Inflammatory macrophage treated with lipopolysaccharide for 1 hour (primary cell): ENCODE measurements around the gene RPS14.
"Not testable (repeated sequence)": the region's sequence is repeated elsewhere in the genome, so short reads cannot be mapped to it uniquely, and the experiment has no call there.

Experiments used
- DNase-seq, 2 donors: peaks; one replicate each; pipeline ENCODE4 v3.0.0-alpha.2; 2020 to 2022

Gene RPS14

DNA sequence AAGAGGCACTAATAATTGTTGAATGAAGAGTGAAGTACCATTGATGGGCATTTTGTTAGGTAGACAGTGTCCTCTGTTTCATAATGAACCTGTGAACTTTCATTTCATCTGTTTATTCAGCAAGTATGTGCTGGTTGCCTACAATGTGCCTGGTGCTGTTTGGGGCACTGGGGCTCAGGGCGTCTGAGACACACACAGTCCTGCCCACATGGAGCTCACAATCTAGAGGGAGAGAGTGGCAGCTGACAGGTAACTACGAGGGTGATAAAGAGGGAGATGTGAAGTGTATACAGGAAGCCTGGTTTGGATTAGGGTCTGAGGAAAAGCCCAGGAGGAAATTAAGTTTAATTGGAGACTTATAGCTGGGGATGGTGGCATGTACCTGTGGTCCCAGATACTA is 29.9 kb upstream of the RPS14 start:
- no peak for DNase-seq

DNA sequence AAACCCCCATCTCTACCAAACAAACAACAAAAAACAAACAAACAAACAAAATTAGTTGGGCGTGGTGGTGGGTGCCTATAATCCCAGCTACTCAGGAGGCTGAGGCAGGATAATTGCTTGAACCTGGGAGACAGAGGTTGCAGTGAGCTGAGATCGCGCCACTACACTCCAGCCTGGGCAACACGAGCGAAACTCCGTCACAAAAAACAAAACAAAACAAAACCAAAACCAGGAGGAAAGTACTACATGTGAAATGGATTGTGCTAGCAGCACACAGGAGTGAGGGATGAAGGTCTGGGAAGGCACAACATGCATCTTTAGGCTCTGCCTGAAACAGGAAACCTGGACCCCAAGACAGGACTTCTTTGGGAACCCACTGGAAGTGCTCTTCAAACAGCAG is 27.0 kb upstream of the RPS14 start:
- DNase-seq: not testable (repeated sequence)

DNA sequence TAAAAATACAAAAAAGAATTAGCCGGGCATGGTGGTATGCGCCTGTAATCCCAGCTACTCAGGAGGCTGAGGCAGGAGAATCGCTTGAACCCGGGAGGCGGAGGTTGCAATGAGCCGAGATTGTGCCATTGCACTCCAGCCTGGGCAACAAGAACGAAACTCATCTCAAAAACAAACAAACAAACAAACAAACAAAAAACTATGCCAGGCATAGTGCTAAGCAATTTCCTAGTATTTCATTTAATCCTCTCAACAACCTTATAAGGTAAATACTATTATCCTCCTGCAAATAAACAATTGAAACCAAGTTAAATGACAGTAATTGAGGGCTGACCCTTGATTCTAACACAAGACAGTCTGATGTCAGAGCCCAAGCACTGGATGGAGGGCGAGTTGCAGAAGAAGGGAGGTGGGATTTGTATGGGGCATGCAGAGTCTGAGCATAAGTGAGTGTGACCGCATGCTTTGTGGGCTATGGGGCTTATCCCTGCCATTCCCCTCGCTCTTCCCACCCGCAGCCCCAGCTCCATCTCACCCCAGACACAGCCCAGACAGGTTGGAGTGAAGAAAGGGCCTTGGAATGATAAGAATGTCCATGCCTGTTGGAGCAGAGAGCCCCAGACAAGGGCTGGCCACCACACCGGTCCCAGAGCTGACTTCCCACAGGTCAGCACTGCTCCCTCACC is 24.3 kb upstream of the RPS14 start:
- DNase-seq: no peak

DNA sequence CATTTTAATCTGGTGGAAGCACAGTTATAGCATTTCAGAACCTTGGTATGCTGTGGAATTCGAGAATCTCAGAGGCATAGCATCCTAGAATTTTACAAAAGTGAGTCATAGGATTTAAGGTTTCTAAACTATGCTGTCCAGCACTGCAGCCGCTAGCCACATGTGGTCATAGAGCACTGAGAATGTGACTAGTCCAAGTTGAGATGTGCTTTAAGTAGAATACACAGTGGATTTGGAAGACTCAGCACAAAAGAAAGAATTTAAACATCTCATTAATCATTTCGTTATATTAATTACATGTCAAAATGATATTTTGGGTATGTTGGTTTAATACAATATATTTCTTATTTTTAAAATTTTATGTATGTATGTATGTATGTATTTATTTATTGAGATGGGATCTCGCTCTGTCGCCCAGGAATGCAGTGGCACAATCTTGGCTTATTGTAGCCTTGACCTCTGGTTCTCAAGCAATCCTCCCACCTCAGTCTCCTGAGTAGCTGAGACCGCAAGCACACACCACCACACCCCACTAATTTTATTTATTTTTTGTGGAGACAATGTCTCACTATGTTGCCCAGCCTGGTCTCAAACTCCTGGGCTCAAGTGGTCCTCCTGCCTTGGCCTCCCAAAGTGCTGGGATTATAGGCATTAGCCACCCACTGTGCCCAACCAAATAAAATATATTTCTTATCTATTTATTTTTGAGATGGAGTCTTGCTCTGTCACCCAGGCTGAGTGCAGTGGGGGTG is 20.4 kb upstream of the RPS14 start:
- DNase-seq: no peak

DNA sequence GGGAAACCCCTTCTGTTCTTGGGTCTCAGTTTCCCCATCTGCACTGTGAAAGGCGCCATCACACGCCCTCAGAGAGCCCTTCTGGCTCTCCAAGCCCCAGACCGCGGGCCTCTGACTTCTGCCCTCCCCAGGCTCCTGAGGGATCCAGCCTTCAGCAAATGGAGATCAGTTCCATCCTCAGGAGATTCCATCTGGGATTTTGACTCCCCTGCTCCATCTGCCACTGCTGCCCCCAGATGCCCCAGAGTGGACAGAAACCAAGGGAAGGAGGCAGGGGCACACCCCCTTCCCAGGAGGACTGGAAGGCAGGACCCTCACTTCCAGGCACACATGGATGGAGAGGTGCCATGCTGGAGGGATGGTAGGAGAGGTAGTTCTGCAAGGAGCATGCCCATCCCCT is 18.7 kb upstream of the RPS14 start:
- DNase-seq: no peak

DNA sequence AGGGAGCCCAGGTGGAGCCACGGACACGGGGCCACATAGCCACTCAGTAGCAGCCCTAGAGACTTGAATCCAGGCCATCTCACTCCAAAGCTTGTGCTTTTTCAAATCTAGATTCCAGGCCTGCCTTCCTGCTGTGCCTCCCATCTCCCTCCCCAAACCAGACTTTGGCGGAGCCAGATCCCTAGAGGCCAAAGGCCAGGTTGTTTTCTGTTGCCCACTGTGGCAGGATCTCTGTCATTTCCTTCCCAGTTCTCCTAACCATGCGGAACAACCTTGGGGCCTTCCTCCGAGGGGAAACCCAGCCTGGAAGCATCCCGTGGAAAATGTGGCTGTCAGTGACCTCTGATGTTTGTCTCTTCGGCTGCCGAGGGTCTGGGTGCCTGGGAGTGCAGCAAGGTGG is 16.4 kb upstream of the RPS14 start:
- DNase-seq: no peak

DNA sequence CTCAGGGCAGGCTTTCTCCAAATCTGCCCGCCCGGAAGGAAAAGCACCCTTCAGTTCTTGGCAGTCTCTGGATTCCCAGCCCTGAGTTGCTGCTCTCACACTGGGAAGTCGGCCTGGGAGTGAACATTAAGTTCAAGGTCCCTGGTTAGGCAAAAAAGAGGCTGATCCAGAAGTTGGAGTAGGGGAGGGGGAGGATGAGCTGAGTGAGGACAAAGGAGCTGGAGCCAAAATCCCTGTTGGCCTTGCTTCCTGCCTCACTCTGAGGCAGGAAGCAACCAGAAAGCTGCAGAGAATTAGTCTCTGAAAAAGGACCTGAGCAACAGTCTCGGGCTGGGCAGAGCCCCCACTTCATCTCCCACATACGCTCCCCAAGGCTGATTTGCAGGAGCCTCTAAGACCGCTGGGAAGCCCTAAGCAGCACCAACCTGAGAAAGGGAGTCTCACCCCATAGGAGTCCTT is 15.0 kb upstream of the RPS14 start:
- no peak for DNase-seq

DNA sequence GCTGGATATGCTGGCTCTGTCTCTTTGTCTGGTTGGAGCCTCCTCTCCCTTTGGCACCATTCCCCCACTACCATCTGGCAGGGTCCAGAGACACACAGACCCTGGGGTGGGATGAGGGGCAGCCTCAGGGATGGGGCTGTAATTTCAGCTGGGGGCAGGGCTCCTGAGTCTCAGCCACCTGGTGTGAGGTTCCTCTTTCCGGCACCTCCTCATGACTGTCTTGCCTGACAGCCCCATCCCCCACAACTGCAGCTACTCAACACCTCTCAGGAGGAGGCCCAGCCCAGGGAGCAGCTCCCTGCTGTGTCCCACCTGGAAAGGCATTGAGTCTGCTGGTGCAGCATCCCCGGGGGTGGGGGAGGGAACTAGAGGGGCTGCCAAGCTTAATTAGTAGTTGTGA is 11.7 kb upstream of the RPS14 start:
- DNase-seq: no peak

DNA sequence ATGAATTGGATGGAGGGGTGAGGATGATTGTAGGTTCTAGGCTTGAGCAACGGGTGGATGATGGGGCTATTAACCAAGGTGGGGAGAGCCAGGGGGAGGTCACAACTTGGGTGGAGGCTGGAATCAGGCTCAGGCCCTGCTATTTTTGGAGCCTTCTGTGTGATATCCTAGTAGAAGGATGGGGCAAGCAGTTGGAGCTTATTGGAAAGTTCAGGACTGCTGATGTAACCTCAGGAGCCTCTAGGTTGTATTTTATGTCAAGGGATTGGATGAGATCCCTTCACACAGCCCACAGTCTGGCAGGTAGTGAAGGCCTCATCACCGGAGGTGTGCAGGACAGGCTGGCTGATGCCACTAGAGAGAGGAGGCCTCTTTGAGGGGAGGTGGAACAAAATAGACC is 11.2 kb upstream of the RPS14 start:
- DNase-seq: no peak

DNA sequence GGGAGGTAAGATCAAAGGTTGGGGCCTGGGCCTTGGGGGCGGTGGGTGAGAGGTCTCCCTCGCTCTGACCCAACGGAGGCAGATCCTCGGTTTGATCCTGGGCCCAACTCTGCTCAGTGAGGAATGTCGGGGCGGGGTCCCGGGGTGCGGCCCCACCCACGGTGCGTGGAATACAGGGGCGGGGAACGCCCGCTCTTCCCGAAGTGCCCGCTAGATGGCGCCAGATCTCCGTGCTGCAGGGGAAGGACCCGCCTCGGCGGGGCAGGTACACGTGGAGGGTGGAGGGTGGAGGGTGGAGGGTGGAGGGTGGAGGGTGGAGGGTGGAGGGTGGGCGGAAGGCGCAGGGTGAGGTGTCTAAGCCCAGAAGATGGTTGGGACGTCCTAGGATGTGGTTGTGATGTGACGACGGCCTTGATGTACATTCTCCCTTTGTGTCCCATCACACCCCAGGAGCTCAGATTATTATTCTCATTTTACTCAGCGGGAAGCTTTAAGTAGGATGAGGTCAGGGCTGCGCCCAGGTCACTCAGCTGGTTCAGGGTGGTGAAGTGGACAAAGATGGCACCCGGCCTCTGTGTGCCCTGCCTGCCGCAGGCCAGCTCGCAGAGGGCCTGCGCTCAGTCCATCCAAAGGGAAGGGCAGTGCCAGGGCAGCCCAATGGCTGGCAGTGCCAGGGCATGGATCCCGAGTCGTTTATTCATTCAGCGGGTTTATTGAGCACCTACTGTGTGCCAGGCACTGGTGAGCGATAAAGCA is 9.4 kb upstream of the RPS14 start:
- peak; percentile 32 to 93 for DNase-seq

DNA sequence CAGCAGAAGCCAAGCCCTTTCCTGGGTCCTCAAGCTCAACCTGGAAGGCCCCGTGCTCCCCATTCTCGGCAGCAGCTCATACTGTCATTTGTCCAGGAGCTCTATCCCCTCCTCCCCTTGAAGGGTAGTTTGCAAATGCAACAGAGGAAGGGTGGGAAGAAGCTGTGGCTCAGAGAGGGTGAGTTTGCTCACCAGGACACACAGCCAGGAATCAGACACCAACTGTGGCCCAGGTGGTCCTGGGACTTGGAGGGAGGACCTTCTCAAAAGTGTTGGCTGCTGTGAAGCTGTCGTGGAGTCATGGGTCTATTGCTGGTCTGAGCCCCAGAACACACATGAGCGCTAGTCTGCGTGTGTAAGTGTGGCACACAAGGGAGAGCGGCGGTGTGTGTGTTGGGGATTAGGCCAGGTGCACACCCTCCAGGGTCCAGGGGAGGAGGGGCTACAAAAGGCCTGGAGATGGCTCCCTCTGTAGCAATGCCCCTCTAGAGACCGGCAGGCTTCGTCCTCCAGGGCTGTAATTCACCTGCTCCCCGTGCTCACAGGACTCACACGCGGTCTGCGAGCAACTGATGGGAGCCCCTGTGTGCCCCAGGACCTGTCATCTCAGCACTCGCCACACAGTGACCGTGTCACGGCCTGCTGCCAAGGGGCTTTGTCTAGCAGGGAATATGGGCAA is 8.2 kb upstream of the RPS14 start:
- no peak for DNase-seq

DNA sequence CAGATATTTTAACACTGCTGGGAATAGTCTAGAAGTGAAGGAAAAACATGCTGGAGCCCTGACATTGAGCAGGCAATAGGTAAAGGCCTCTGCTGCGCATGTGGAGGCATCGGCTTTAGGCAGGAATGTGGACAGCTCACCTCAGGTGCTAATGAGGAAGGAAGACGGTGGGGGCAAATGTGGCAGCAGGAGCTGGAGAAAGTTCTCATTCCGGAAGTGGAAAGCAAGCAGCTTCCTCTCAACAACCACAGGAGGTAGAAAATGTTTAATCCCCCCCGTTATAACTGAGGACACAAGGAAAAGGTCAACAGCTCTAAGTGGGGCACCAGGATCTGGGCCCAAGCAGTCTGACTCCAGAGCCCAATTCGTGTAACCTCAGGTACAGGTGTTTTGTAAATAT is 7.6 kb upstream of the RPS14 start:
- no peak for DNase-seq

DNA sequence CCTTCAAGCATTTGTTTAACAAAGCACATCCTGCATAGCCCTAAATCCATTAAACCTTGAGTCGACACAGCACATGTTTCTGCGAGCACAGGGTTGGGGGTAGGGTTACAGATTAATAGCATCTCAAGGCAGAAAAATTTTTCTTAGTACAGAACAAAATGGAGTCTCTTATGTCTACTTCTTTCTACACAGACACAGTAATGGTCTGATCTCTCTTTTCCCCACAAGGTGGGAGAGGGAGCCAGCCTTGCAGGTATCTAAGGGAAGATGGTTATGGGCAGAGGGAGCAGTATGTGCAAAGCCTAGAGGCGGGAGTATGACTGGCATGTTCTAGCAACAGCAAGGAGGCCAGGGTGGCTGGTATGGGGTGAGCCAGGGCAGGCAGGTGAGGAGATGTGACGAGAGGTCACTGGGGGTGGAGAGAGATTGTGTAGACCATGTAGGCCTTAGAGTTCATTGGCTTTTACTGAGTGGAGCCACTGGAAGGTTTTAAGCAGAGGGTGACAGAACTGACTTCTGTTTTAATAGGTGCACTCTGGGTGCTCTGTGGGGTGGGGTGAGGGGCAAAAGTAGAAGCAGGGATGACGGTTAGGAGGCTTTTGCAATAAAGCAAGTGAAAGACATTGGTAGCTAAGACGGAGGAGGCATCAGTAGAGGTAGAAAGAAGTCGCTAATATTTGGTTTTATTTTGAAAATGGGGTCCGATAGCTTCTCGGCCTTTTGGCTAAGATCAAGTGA is 5.1 kb upstream of the RPS14 start:
- DNase-seq: no peak

DNA sequence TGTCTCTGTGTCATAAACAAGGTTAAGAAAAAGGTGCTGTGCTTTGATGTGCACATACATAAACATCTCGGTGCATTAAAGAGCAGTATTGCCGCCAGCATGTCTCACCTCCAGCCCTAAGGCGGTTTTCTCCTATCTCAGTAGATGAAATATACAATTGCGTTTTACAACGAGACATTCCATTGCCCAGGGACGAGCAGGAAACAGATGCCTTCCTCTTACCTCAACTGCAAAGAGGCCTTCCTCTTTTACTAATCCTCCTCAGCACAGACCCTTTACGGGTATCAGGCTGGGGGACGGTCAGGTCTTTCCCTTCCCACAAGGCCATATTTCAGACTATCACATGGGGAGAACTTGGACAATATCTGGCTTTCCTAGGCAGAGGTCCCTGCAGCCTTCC is 4.5 kb upstream of the RPS14 start:
- DNase-seq: not testable (repeated sequence)

DNA sequence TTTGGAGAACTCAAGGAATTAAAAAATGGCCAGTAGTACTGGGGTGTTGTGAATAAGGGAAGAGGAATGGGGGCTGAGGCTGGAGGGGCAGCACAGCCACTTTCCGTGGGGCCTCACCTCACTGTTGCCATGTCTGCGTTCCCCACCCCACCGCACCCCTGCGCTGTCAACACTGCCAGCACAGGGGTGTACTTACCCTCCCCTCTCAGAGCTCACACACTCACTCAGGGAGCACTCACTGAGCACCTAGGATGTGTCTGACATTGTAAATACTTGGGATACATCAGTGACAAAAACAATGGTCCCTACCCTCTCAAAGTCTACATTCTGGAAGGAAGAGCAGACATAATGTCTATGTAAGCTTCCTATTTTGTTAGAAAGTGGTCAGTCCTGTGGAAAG is 3.4 kb upstream of the RPS14 start:
- no peak for DNase-seq

DNA sequence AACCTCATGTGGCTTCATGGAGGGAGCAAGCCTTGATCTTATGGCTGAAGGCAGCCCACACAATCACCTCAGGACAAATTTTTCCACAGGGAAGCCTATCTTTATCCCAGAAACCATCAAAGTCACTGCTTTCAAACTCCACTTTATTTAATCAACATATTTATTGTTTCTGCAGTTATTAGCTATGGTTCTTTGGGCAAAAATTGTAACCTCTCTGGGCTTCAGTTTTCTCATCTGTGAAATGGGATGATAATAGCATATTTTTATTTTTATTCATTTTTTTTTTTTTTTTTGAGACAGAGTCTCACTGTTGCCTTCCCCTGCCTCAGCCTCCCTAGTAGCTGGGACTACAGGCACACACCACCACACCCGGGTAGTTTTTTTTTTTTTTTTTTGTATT is 2.1 kb upstream of the RPS14 start:
- DNase-seq: no peak

DNA sequence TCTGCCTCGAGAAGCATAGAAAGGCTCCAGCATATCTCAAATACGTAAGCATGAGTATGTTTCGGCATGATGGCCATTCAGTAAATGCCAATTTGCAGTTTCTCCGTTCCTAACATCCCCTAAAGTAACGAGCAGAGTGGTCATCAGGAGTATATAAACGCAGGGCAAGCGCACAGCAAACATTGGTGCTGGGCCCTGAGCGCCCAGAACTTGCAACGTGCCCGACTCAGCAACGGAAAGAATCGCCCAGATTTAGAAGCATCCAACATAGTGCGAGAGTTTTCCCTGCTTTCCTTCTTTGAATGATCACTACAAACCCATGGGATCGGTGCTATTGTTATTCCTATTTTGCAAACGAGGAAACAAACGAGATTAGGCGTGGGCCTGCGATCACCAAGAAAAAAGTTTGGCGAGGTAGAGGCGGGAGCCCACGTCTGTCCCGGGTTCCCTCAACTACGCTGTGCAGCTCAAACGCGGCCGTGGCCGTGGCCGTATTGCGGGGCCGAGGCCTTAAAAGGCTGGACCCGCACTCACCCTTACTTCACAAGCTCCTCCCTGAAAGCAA is 505 bp downstream of the RPS14 start:
- DNase-seq: peak in 1 of 2 donors; percentile 14

DNA sequence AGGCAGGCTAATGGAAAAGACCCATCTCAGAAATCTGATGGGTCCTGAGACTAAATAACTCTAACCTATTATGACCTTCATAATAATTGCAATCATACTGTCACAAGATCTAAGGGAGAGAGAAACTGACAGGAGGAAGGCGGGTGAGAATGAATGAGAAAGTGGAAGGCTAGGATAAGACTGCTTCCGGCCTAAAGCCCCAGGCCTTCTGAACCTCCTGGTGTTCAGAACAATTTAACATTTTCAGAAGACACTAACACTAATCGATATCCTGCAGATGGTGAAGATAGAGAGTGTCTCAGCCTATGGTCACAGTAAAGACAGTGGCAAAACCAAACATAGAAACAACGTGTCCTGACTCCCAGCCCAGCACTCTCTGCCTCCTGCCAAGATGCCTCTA is 1.2 kb downstream of the RPS14 start:
- DNase-seq: peak in 1 of 2 donors; percentile 22

DNA sequence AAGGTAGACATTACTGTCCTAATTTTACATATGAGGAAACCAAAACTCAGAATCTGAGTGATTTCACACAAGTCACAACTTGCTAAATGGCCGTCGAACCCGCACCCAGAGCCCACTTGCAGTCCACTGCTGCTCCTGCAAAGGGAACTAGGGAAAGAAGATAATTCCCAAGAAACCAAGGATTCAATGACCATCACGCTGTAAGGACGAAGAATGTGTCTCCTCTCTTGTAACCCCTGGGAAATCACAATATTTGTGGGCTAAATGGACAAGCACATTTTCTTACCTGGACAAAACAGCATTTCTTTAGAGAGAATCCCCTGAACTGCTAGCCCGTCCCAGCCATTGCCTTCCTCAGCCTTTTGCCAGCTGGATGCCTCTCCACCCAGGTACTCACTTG is 2.4 kb downstream of the RPS14 start:
- DNase-seq: no peak

DNA sequence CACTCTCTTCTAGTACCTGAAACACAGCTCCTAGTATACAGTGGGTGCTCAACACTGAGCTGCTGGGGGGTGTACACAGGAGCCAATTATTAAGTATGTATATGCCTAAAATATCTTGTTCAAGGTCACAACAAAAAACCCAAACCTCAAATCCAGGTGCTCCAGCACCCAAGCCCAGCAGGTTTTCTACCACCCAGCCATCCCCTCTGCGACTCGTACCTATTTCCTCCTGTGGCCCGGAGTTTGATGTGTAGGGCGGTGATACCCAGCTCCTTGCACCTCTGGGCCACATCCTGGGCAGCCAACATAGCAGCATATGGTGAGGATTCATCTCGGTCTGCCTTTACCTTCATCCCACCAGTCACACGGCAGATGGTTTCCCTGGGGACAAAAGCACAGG is 3.0 kb downstream of the RPS14 start:
- no peak for DNase-seq

DNA sequence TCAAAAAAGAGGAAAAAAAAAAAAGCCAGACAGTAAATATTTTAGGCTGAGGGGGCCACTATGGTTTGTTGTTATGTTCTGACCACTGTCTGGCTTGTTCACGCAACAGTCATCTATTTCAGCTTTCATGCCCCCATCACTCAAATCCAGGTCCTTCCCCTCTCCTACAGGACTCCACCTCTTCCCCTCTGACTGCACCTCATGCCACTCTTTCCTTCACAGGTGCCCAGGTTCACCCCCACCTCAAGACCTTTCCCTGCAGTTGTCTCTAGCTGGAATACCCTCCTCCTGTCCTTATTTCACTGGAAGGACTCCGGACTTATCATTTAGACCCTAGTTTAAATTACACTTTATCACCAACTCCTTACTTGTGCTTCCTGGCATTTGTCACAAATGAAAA is 3.5 kb downstream of the RPS14 start:
- DNase-seq: no peak

DNA sequence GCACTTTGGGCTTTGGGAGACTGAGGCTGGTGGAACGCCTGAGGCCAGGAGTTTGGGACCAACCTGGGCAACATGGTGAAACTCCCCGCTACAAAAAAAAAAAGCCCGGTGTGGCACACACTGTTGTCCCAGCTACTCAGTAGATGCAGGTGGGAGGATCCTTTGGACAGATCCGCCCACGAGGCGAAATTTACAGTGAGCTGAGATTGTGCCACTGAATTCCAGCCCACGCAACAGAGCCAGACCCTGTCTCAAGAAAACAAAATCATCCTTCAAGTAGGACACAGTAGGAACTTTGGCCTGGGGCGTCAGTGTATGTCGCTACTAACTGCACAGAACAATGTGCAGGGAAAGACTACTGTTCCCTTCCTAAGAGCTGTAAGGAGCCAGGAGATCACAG is 4.8 kb downstream of the RPS14 start:
- DNase-seq: no peak
